B cell (primary cell): ENCODE data around the gene SUGCT. TPM values are rescaled to one million over a fixed set of nuclear protein-coding genes. Genes with fewer than 3 reads are reported as not detected.

Experiments
- ATAC-seq: fragments of 200-7000 bp; cut with Tn5 transposase; one replicate; pipeline ENCODE4 v1.10.0; 2021; ENCODE audit warnings: low read depth, mild to moderate bottlenecking, moderate number of reproducible peaks, moderate library complexity
- CTCF ChIA-PET: fragments of 350-600 bp; sonication (Branson Sonifier 250); formaldehyde crosslinking; loops from one replicate; lab custom pipeline; 2021; ENCODE audit warnings: antibody characterized with exemption, inconsistent platforms; lab: Charles Lee
- POLR2A ChIA-PET: fragments of 350-600 bp; sonication (Branson Sonifier 250); formaldehyde crosslinking; loops from one replicate; lab custom pipeline; 2021; ENCODE audit warnings: antibody characterized with exemption; lab: Charles Lee
- DNase-seq: peaks from one replicate; pipeline ENCODE4 v3.0.0; 2013
- H2AFZ ChIP-seq: 2 replicates; pipeline ENCODE4 v1.6.1; 2012; ENCODE audit warnings: mild to moderate bottlenecking, low read depth, low read length; ENCODE audit not compliant: insufficient read depth, poor library complexity, severe bottlenecking
- H3K27ac ChIP-seq, 2 donors: 1 replicate in 1 of 2; 2 replicates in 1 of 2; pipeline ENCODE4 v1.5.1; 2012 to 2013; ENCODE audit warnings: low read length in 2 of 2, mild to moderate bottlenecking in 2 of 2, moderate library complexity in 1 of 2
- H3K27me3 ChIP-seq, 4 experiments: fragments of 200-600 bp in 1 of 4; sonication (generic) in 1 of 4; replicated peaks in 1 of 4; 1 replicate in 2 of 4; 2 replicates in 2 of 4; pipeline versions ENCODE4 v1.6.1 to v1.7.0; 2013 to 2016; ENCODE audit warnings: low read length in 3 of 4, mild to moderate bottlenecking in 2 of 4, mixed read lengths in 1 of 4, moderate library complexity in 1 of 4; ENCODE audit not compliant: insufficient read depth in 4 of 4, control insufficient read depth in 3 of 4; ENCODE audit errors: control extremely low read depth in 1 of 4
- H3K36me3 ChIP-seq, 2 experiments: replicated peaks in 1 of 2; 1 replicate in 1 of 2; 2 replicates in 1 of 2; pipeline versions ENCODE4 v1.6.1 to v1.7.1; 2013; ENCODE audit warnings: low read length in 1 of 2; ENCODE audit not compliant: insufficient read depth in 2 of 2, control insufficient read depth in 1 of 2; ENCODE audit errors: control extremely low read depth in 1 of 2, extremely low read depth in 1 of 2
- H3K4me1 ChIP-seq, 2 donors: fragments of 200-600 bp in 1 of 2; sonication (generic) in 1 of 2; 1 replicate in 1 of 2; 2 replicates in 1 of 2; pipeline versions ENCODE4 v1.5.1 to v1.6.1; 2013 to 2017; ENCODE audit warnings: low read length in 2 of 2; ENCODE audit not compliant: control insufficient read depth in 2 of 2, insufficient read depth in 2 of 2
- H3K4me2 ChIP-seq: replicated peaks from 2 replicates; pipeline ENCODE3; 2012; ENCODE audit warnings: mild to moderate bottlenecking, low read depth, low read length; ENCODE audit not compliant: poor library complexity, severe bottlenecking
- H3K4me3 ChIP-seq, 5 experiments: fragments of 200-600 bp in 1 of 5; sonication (generic) in 1 of 5; 1 replicate in 3 of 5; 2 replicates in 2 of 5; pipeline versions ENCODE4 v1.5.1 to v1.7.0; 2011 to 2016; ENCODE audit warnings: low read length in 4 of 5, mild to moderate bottlenecking in 4 of 5, low read depth in 2 of 5, control low read depth in 1 of 5, moderate library complexity in 1 of 5; ENCODE audit not compliant: insufficient read depth in 1 of 5; ENCODE audit errors: control extremely low read depth in 1 of 5, extremely low read depth in 1 of 5
- H3K79me2 ChIP-seq: fragments of 200-600 bp; sonication (generic); one replicate; pipeline ENCODE4 v1.6.0; 2016; ENCODE audit warnings: low read length; ENCODE audit not compliant: control insufficient read depth, insufficient read depth
- H3K9ac ChIP-seq: fragments of 200-600 bp; sonication (generic); 2 replicates; pipeline ENCODE4 v1.6.1; 2017; ENCODE audit warnings: mild to moderate bottlenecking, low read length, moderate library complexity
- H3K9me3 ChIP-seq, 3 donors: one replicate each; pipeline versions ENCODE4 v1.6.1 to v1.7.1; 2013; ENCODE audit warnings: low read length in 2 of 3; ENCODE audit not compliant: control insufficient read depth in 2 of 3, insufficient read depth in 1 of 3; ENCODE audit errors: control extremely low read depth in 1 of 3
- H4K20me1 ChIP-seq: 2 replicates; pipeline ENCODE4 v1.6.0; 2012; ENCODE audit warnings: mild to moderate bottlenecking, low read length; ENCODE audit not compliant: insufficient read depth, control insufficient read depth, poor library complexity, severe bottlenecking
- H3K27ac Mint-ChIP-seq: one replicate; pipeline ENCODE4 v1.8.0; 2021; ENCODE audit warnings: mixed read lengths
- H3K27me3 Mint-ChIP-seq: one replicate; pipeline ENCODE4 v1.8.0; 2021; ENCODE audit warnings: mixed read lengths
- H3K4me1 Mint-ChIP-seq: one replicate; pipeline ENCODE4 v1.8.0; 2021; ENCODE audit warnings: mixed read lengths
- H3K4me3 Mint-ChIP-seq: one replicate; pipeline ENCODE4 v1.8.0; 2021; ENCODE audit warnings: mixed read lengths
- H3K9me3 Mint-ChIP-seq: one replicate; pipeline ENCODE4 v1.8.0; 2022; ENCODE audit warnings: mixed read lengths; ENCODE audit not compliant: insufficient read depth
- EZH2 ChIP-seq: IDR thresholded peaks from 2 replicates; pipeline ENCODE4 v1.6.1; 2012; ENCODE audit warnings: borderline replicate concordance, low read depth, mild to moderate bottlenecking, moderate library complexity, low read length; ENCODE audit not compliant: insufficient read depth, poor library complexity, severe bottlenecking
- WGBS: methylation state at CpG from one replicate; pipeline ENCODE4 v1.1.5; 2013; ENCODE audit warnings: missing lambda C conversion rate; ENCODE audit not compliant: insufficient coverage; 5-methylcytosine and 5-hydroxymethylcytosine counted together
- intact Hi-C: fragments of 100-400 bp; cut with micrococcal nuclease; formaldehyde crosslinking; loops from one replicate; pipeline ENCODE4 v1.10.0; 2022
- polyA plus RNA-seq: library from polyadenylated mRNA; depleted of rRNA; stranded (reverse); fragments of >200 nt; gene quantifications from 2 replicates; pipeline ENCODE4 v1.2.3, GENCODE V29; 2012
- total RNA-seq, 2 donors: library from RNA; stranded (reverse); fragments of 120-200 nt in 1 of 2; gene quantifications; 1 replicate in 1 of 2; 2 replicates in 1 of 2; pipeline versions ENCODE4 v1.2.3 to v1.2.4, GENCODE V29; 2013 to 2022
- TF ChIP-seq, protein P1 (sequence below): fragments of 200-600 bp; IDR thresholded peaks from one replicate; pipeline ENCODE4 v1.8.0; 2022; ENCODE audit warnings: antibody characterized with exemption, mild to moderate bottlenecking

SUGCT gene
- total and polyA plus RNA-seq, 2 donors (not counting 1 experiment from before 2014, with no cell fraction given): 0.19 to 0.86 TPM

DNA sequence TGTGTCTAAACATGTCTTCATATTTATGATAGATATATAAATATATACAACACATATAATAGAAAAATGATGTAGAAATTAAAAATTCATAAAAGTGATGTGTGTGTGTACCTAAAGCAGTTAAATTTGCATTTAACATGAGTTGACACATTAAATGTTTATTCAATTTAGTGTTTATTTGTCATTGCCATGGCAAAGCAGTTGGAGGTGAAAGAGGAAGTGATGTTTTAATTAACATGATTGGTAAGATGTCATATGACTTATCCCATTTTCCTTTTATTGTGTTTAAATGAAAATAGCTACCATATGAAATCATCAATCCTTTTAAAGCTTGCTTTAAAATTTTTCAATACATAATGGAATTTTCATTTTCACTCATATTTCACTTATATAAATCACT lies 452.6 kb downstream of the SUGCT start:
- Mint-ChIP-seq H3K9me3 (no peaks in the 10 kb centered on the region), H3K4me3 (no peak overlapping the region), H3K4me1 (no peaks in the 10 kb centered on the region), H3K27ac (no peak overlapping the region), H3K27me3 (no peaks in the 10 kb centered on the region)
- Histone ChIP-seq H3K27me3 (no peaks in the 10 kb centered on the region), H3K4me3 (no peak overlapping the region), H3K27ac (no peak overlapping the region), H3K36me3 (no peaks in the 10 kb centered on the region), H4K20me1 (no peaks in the 10 kb centered on the region), H3K4me1 (no peaks in the 10 kb centered on the region), H3K9ac (no peak overlapping the region), H3K4me2 (no peak overlapping the region), H2AFZ (no peak overlapping the region), H3K9me3 (no peaks in the 10 kb centered on the region), H3K79me2 (no peaks in the 10 kb centered on the region)
- ChIA-PET POLR2A (no interaction called here), CTCF (no interaction called here)
- TF ChIP-seq EZH2: no peak
- TF ChIP-seq, protein P1, sequence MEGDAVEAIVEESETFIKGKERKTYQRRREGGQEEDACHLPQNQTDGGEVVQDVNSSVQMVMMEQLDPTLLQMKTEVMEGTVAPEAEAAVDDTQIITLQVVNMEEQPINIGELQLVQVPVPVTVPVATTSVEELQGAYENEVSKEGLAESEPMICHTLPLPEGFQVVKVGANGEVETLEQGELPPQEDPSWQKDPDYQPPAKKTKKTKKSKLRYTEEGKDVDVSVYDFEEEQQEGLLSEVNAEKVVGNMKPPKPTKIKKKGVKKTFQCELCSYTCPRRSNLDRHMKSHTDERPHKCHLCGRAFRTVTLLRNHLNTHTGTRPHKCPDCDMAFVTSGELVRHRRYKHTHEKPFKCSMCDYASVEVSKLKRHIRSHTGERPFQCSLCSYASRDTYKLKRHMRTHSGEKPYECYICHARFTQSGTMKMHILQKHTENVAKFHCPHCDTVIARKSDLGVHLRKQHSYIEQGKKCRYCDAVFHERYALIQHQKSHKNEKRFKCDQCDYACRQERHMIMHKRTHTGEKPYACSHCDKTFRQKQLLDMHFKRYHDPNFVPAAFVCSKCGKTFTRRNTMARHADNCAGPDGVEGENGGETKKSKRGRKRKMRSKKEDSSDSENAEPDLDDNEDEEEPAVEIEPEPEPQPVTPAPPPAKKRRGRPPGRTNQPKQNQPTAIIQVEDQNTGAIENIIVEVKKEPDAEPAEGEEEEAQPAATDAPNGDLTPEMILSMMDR: no peak
- DNase-seq (no peak), ATAC-seq (no peak)
- intact Hi-C loops: no loop called here

DNA sequence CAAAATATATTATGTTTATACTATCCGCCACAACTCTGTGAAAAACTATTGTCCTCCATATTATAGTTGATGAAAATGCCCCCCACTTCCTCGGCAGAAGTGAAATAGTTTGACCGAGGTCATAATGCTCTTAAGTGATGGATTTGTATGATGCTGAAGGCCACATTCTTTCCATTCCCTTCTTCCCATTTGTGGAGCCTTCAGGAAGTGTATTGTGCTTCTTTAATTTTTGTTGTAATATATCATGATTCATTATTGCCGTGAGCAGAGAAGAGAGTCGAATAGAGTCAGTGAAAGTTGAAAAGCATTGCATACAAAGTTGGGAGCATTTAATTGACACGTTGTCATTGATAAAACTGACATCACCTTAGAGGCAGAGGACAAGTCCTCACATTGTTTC lies 460.3 kb downstream of the SUGCT start:
- no peaks in the 10 kb centered on the region for H3K4me1 ChIP-seq
- DNase-seq: no peak
- WGBS: 90% methylated on average over 2 of the region's 6 CpGs
- no peak overlapping the region for H3K27ac Mint-ChIP-seq
- H3K4me2 ChIP-seq: no peak overlapping the region
- no peaks in the 10 kb centered on the region for H3K9me3 ChIP-seq
- H3K9ac ChIP-seq: no peak overlapping the region
- intact Hi-C loops: no loop called here
- H3K36me3 ChIP-seq: no peaks in the 10 kb centered on the region
- no peaks in the 10 kb centered on the region for H3K27me3 ChIP-seq
- no peaks in the 10 kb centered on the region for H3K79me2 ChIP-seq
- H3K27me3 Mint-ChIP-seq: no peaks in the 10 kb centered on the region
- no peaks in the 10 kb centered on the region for H4K20me1 ChIP-seq
- H2AFZ ChIP-seq: no peak overlapping the region
- H3K4me3 Mint-ChIP-seq: no peak overlapping the region
- H3K4me1 Mint-ChIP-seq: peaks cover 2% of the 10 kb centered on the region
- ATAC-seq: no peak
- ChIA-PET CTCF (no interaction called here), POLR2A (no interaction called here)
- H3K27ac ChIP-seq: no peak overlapping the region
- H3K4me3 ChIP-seq: no peak overlapping the region
- TF ChIP-seq, protein P1: no peak
- no peak for TF ChIP-seq EZH2
- H3K9me3 Mint-ChIP-seq: no peaks in the 10 kb centered on the region
